B cell (primary cell): ENCODE measurements around the gene FXR1. TPM values are rescaled to one million over a fixed set of nuclear protein-coding genes. Genes with fewer than 3 reads are reported as not detected.

Experiments
- ATAC-seq: fragments of 200-7000 bp; cut with Tn5 transposase; one replicate; pipeline ENCODE4 v1.10.0; 2021; ENCODE audit warnings: low read depth, mild to moderate bottlenecking, moderate number of reproducible peaks, moderate library complexity
- CTCF ChIA-PET: fragments of 350-600 bp; sonication (Branson Sonifier 250); formaldehyde crosslinking; loops from one replicate; lab custom pipeline; 2021; ENCODE audit warnings: antibody characterized with exemption, inconsistent platforms; lab: Charles Lee
- POLR2A ChIA-PET: fragments of 350-600 bp; sonication (Branson Sonifier 250); formaldehyde crosslinking; loops from one replicate; lab custom pipeline; 2021; ENCODE audit warnings: antibody characterized with exemption; lab: Charles Lee
- DNase-seq: peaks from one replicate; pipeline ENCODE4 v3.0.0; 2013
- H2AFZ ChIP-seq: 2 replicates; pipeline ENCODE4 v1.6.1; 2012; ENCODE audit warnings: mild to moderate bottlenecking, low read depth, low read length; ENCODE audit not compliant: insufficient read depth, poor library complexity, severe bottlenecking
- H3K27ac ChIP-seq, 2 donors: 1 replicate in 1 of 2; 2 replicates in 1 of 2; pipeline ENCODE4 v1.5.1; 2012 to 2013; ENCODE audit warnings: low read length in 2 of 2, mild to moderate bottlenecking in 2 of 2, moderate library complexity in 1 of 2
- H3K27me3 ChIP-seq, 4 experiments: fragments of 200-600 bp in 1 of 4; sonication (generic) in 1 of 4; replicated peaks in 1 of 4; 1 replicate in 2 of 4; 2 replicates in 2 of 4; pipeline versions ENCODE4 v1.6.1 to v1.7.0; 2013 to 2016; ENCODE audit warnings: low read length in 3 of 4, mild to moderate bottlenecking in 2 of 4, mixed read lengths in 1 of 4, moderate library complexity in 1 of 4; ENCODE audit not compliant: insufficient read depth in 4 of 4, control insufficient read depth in 3 of 4; ENCODE audit errors: control extremely low read depth in 1 of 4
- H3K36me3 ChIP-seq, 2 experiments: replicated peaks in 1 of 2; 1 replicate in 1 of 2; 2 replicates in 1 of 2; pipeline versions ENCODE4 v1.6.1 to v1.7.1; 2013; ENCODE audit warnings: low read length in 1 of 2; ENCODE audit not compliant: insufficient read depth in 2 of 2, control insufficient read depth in 1 of 2; ENCODE audit errors: control extremely low read depth in 1 of 2, extremely low read depth in 1 of 2
- H3K4me1 ChIP-seq, 2 donors: fragments of 200-600 bp in 1 of 2; sonication (generic) in 1 of 2; 1 replicate in 1 of 2; 2 replicates in 1 of 2; pipeline versions ENCODE4 v1.5.1 to v1.6.1; 2013 to 2017; ENCODE audit warnings: low read length in 2 of 2; ENCODE audit not compliant: control insufficient read depth in 2 of 2, insufficient read depth in 2 of 2
- H3K4me2 ChIP-seq: replicated peaks from 2 replicates; pipeline ENCODE3; 2012; ENCODE audit warnings: mild to moderate bottlenecking, low read depth, low read length; ENCODE audit not compliant: poor library complexity, severe bottlenecking
- H3K4me3 ChIP-seq, 5 experiments: fragments of 200-600 bp in 1 of 5; sonication (generic) in 1 of 5; 1 replicate in 3 of 5; 2 replicates in 2 of 5; pipeline versions ENCODE4 v1.5.1 to v1.7.0; 2011 to 2016; ENCODE audit warnings: low read length in 4 of 5, mild to moderate bottlenecking in 4 of 5, low read depth in 2 of 5, control low read depth in 1 of 5, moderate library complexity in 1 of 5; ENCODE audit not compliant: insufficient read depth in 1 of 5; ENCODE audit errors: control extremely low read depth in 1 of 5, extremely low read depth in 1 of 5
- H3K79me2 ChIP-seq: fragments of 200-600 bp; sonication (generic); one replicate; pipeline ENCODE4 v1.6.0; 2016; ENCODE audit warnings: low read length; ENCODE audit not compliant: control insufficient read depth, insufficient read depth
- H3K9ac ChIP-seq: fragments of 200-600 bp; sonication (generic); 2 replicates; pipeline ENCODE4 v1.6.1; 2017; ENCODE audit warnings: mild to moderate bottlenecking, low read length, moderate library complexity
- H3K9me3 ChIP-seq, 3 donors: one replicate each; pipeline versions ENCODE4 v1.6.1 to v1.7.1; 2013; ENCODE audit warnings: low read length in 2 of 3; ENCODE audit not compliant: control insufficient read depth in 2 of 3, insufficient read depth in 1 of 3; ENCODE audit errors: control extremely low read depth in 1 of 3
- H4K20me1 ChIP-seq: 2 replicates; pipeline ENCODE4 v1.6.0; 2012; ENCODE audit warnings: mild to moderate bottlenecking, low read length; ENCODE audit not compliant: insufficient read depth, control insufficient read depth, poor library complexity, severe bottlenecking
- H3K27ac Mint-ChIP-seq: one replicate; pipeline ENCODE4 v1.8.0; 2021; ENCODE audit warnings: mixed read lengths
- H3K27me3 Mint-ChIP-seq: one replicate; pipeline ENCODE4 v1.8.0; 2021; ENCODE audit warnings: mixed read lengths
- H3K4me1 Mint-ChIP-seq: one replicate; pipeline ENCODE4 v1.8.0; 2021; ENCODE audit warnings: mixed read lengths
- H3K4me3 Mint-ChIP-seq: one replicate; pipeline ENCODE4 v1.8.0; 2021; ENCODE audit warnings: mixed read lengths
- H3K9me3 Mint-ChIP-seq: one replicate; pipeline ENCODE4 v1.8.0; 2022; ENCODE audit warnings: mixed read lengths; ENCODE audit not compliant: insufficient read depth
- CTCF ChIP-seq: fragments of 200-600 bp; IDR thresholded peaks from one replicate; pipeline ENCODE4 v1.8.0; 2022; ENCODE audit warnings: antibody characterized with exemption, mild to moderate bottlenecking
- EZH2 ChIP-seq: IDR thresholded peaks from 2 replicates; pipeline ENCODE4 v1.6.1; 2012; ENCODE audit warnings: borderline replicate concordance, low read depth, mild to moderate bottlenecking, moderate library complexity, low read length; ENCODE audit not compliant: insufficient read depth, poor library complexity, severe bottlenecking
- WGBS: methylation state at CpG from one replicate; pipeline ENCODE4 v1.1.5; 2013; ENCODE audit warnings: missing lambda C conversion rate; ENCODE audit not compliant: insufficient coverage; 5-methylcytosine and 5-hydroxymethylcytosine counted together
- intact Hi-C: fragments of 100-400 bp; cut with micrococcal nuclease; formaldehyde crosslinking; loops from one replicate; pipeline ENCODE4 v1.10.0; 2022
- polyA plus RNA-seq: library from polyadenylated mRNA; depleted of rRNA; stranded (reverse); fragments of >200 nt; gene quantifications from 2 replicates; pipeline ENCODE4 v1.2.3, GENCODE V29; 2012
- total RNA-seq, 2 donors: library from RNA; stranded (reverse); fragments of 120-200 nt in 1 of 2; gene quantifications; 1 replicate in 1 of 2; 2 replicates in 1 of 2; pipeline versions ENCODE4 v1.2.3 to v1.2.4, GENCODE V29; 2013 to 2022

FXR1 gene
- total and polyA plus RNA-seq, 2 donors (not counting 1 experiment from before 2014, with no cell fraction given), result 43.4 to 144 TPM

GRCh38 chr3:180898572-180898971, 13.9 kb upstream of the FXR1 start:
- ChIA-PET POLR2A (no interaction called here), CTCF (interaction anchor here (1.4 kb wide), 1 partner anchor 13 kb away, joined by 3 read pairs; no protein-coding TSS in a partner anchor)
- Mint-ChIP-seq H3K27me3 (peaks cover 4% of the 10 kb centered on the region), H3K9me3 (peaks cover 5% of the 10 kb centered on the region), H3K4me1 (no peaks in the 10 kb centered on the region), H3K27ac (no peak overlapping the region), H3K4me3 (no peak overlapping the region)
- ATAC-seq, result no peak
- Histone ChIP-seq H3K4me1 (no peaks in the 10 kb centered on the region), H3K9me3 (peaks cover 0 to 12% (median 10%) of the 10 kb centered on the region in 3 donors), H4K20me1 (no peaks in the 10 kb centered on the region), H3K27ac (no peak overlapping the region), H3K36me3 (no peaks in the 10 kb centered on the region), H3K9ac (no peak overlapping the region), H3K27me3 (no peaks in the 10 kb centered on the region), H2AFZ (no peak overlapping the region), H3K4me2 (no peak overlapping the region), H3K4me3 (no peak overlapping the region), H3K79me2 (no peaks in the 10 kb centered on the region)
- TF ChIP-seq CTCF (no peak), EZH2 (no peak)
- 100% methylated on average over 4 of the region's 8 CpGs for WGBS
- no peak for DNase-seq
- intact Hi-C loops, result no loop called here

- H3K9ac ChIP-seq, result no peak overlapping the region
- intact Hi-C loops, result no loop called here
- no peak overlapping the region for H3K4me3 ChIP-seq
- Mint-ChIP-seq H3K4me1 (peaks cover 34% of the 10 kb centered on the region), H3K4me3 (no peak overlapping the region), H3K9me3 (no peaks in the 10 kb centered on the region), H3K27ac (peak overlapping the region; percentile 47), H3K27me3 (no peaks in the 10 kb centered on the region)
- TF ChIP-seq CTCF (no peak), EZH2 (no peak)
- H3K79me2 ChIP-seq, result peaks cover 70% of the 10 kb centered on the region
- peaks cover 0 to 6% (median 0%) of the 10 kb centered on the region in 3 donors for H3K9me3 ChIP-seq
- H3K4me2 ChIP-seq, result no peak overlapping the region
- H4K20me1 ChIP-seq, result peaks cover under 1% of the 10 kb centered on the region
- DNase-seq (no peak), ATAC-seq (no peak)
- peaks cover 0 to under 1% of the 10 kb centered on the region in 2 experiments for H3K36me3 ChIP-seq
- H3K27me3 ChIP-seq, result no peaks in the 10 kb centered on the region
- ChIA-PET POLR2A (no interaction called here), CTCF (no interaction called here)
- H3K27ac ChIP-seq, result no peak overlapping the region
- peak overlapping the region; percentile 96 for H2AFZ ChIP-seq
- 86% methylated on average over 1 of the region's 5 CpGs for WGBS
- H3K4me1 ChIP-seq, result peaks cover 20 to 27% of the 10 kb centered on the region in 2 donors
Observed at GRCh38 chr3:180909369-180910127, 2.9 kb upstream of the FXR1 start.
